Measurements from ENCODE around the gene CEL.
"Not testable (repeated sequence)": the region's sequence is repeated elsewhere in the genome, so short reads cannot be mapped to it uniquely, and the experiment has no call there.

Gene CEL

DNA sequence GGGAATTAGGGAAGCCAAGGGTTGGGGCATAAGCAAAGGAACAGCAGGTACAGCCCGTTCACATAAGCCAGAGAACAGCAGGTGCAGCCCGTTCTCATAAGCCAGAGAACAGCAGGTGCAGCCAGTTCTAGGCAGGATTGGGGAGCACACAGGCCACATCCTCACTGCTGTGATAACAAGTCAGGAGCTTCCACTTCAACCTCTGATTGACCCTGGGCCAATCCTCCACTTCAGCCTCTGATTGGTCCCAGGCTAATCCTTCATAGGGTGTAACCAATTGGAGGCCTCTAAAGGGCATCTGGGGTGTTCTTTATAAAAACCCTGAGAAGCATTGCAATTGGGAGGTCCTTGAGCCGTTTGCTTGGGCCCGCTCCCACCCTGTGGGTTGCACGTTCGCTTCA, 27.5 kb downstream of the CEL start:
- DNase-seq (ENCODE audit: low spot score) = no peak
- ChIA-PET POLR2A (ENCODE audit: low non-redundant PET) (no interaction called here), CTCF (interaction anchor here (0.6 to 0.7 kb wide), 2 partner anchors 14 to 119 kb away, joined by 4 read pairs; no protein-coding TSS in a partner anchor)
- TF ChIP-seq, protein P1, sequence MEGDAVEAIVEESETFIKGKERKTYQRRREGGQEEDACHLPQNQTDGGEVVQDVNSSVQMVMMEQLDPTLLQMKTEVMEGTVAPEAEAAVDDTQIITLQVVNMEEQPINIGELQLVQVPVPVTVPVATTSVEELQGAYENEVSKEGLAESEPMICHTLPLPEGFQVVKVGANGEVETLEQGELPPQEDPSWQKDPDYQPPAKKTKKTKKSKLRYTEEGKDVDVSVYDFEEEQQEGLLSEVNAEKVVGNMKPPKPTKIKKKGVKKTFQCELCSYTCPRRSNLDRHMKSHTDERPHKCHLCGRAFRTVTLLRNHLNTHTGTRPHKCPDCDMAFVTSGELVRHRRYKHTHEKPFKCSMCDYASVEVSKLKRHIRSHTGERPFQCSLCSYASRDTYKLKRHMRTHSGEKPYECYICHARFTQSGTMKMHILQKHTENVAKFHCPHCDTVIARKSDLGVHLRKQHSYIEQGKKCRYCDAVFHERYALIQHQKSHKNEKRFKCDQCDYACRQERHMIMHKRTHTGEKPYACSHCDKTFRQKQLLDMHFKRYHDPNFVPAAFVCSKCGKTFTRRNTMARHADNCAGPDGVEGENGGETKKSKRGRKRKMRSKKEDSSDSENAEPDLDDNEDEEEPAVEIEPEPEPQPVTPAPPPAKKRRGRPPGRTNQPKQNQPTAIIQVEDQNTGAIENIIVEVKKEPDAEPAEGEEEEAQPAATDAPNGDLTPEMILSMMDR (conservative IDR thresholded peaks at IDR 0.05; ENCODE audit: low read depth) = no peak
- no peak overlapping the region for H3K27ac ChIP-seq

- no peak overlapping the region for H3K27ac ChIP-seq
- ChIA-PET CTCF (no interaction called here), POLR2A (ENCODE audit: low non-redundant PET) (no interaction called here)
- TF ChIP-seq, protein P1 (conservative IDR thresholded peaks at IDR 0.05; ENCODE audit: low read depth) = no peak
- DNase-seq (ENCODE audit: low spot score) = no peak
Observed at GRCh38 chr9:133090187-133090586, 28.4 kb downstream of the CEL start.

GRCh38 chr9:133090752-133091385, 29.1 kb downstream of the CEL start:
- ChIA-PET CTCF (no interaction called here), POLR2A (ENCODE audit: low non-redundant PET) (no interaction called here)
- TF ChIP-seq, protein P1 (conservative IDR thresholded peaks at IDR 0.05; ENCODE audit: low read depth) = no peak
- H3K27ac ChIP-seq = no peak overlapping the region
- no peak for DNase-seq (ENCODE audit: low spot score)

GRCh38 chr9:133094351-133094750, 32.6 kb downstream of the CEL start:
- H3K27ac ChIP-seq; POLR2A ChIA-PET (ENCODE audit: low non-redundant PET); DNase-seq (ENCODE audit: low spot score): not testable (repeated sequence)
- CTCF ChIA-PET = interaction anchor here (0.6 to 1.5 kb wide), 7 partner anchors 17 to 514 kb away, joined by 3 to 5 read pairs (median 3); no protein-coding TSS in a partner anchor

- H3K27ac ChIP-seq = no peak overlapping the region
- CTCF ChIA-PET = interaction anchor here (0.6 to 1.5 kb wide), 5 partner anchors 16 to 73 kb away, joined by 3 to 5 read pairs (median 4); no protein-coding TSS in a partner anchor
- DNase-seq (ENCODE audit: low spot score) = no peak
- TF ChIP-seq, protein P1 (conservative IDR thresholded peaks at IDR 0.05; ENCODE audit: low read depth) = no peak
- POLR2A ChIA-PET (ENCODE audit: low non-redundant PET) = no interaction called here
Observed at GRCh38 chr9:133094842-133095393, 33.1 kb downstream of the CEL start.

DNA sequence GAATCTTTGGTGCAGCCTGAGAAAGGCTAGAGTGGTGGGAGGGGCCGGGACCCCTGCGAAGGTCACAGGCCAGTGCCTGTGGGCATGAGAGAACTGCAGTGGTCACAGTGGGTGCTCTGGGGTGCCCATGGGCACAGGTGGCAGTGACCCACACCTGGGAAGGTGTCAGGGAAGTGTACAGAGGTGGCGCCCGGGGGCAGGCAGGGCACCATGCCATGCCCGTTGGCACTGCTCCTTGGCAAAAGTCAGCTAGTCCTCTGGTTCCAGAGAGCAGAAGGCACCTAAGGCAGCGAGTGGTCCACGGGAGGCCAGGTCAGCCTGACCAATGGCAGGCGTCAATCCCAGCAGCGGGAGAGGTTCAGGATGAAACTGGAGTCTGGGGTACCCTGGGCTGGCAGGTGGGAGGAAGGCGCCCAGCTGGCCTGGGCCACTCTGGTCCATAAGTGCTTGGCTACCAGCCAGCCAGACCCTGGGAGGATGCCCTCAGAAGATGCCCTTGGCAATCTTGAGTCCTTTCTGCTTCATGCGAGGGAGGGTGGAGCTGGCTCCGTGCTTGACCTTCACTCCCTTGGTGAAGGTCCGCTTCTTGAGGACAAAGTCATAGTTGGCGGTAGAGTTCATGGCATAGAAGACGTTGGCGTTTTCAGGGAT, 36.4 kb downstream of the CEL start:
- DNase-seq (ENCODE audit: low spot score) = no peak
- no peak overlapping the region for H3K27ac ChIP-seq
- ChIA-PET CTCF (interaction anchor here (0.6 to 6.7 kb wide), 4 partner anchors 46 to 1049 kb away, joined by 4 to 71 read pairs (median 4); no protein-coding TSS in a partner anchor), POLR2A (ENCODE audit: low non-redundant PET) (no interaction called here)
- TF ChIP-seq, protein P1 (conservative IDR thresholded peaks at IDR 0.05; ENCODE audit: low read depth) = no peak

GRCh38 chr9:133098871-133099270, 37.1 kb downstream of the CEL start:
- TF ChIP-seq, protein P1 (conservative IDR thresholded peaks at IDR 0.05; ENCODE audit: low read depth) = no peak
- DNase-seq (ENCODE audit: low spot score) = no peak
- ChIA-PET CTCF (interaction anchor here (1.4 to 6.7 kb wide), 2 partner anchors 45 to 51 kb away, joined by 4 to 71 read pairs; no protein-coding TSS in a partner anchor), POLR2A (ENCODE audit: low non-redundant PET) (no interaction called here)
- H3K27ac ChIP-seq = no peak overlapping the region
